Iris pigment epithelial cell (primary cell): Measurements from ENCODE around the gene PIAS1.
"Not testable (repeated sequence)": the region's sequence is repeated elsewhere in the genome, so short reads cannot be mapped to it uniquely, and the experiment has no call there.

ENCODE experiments used
- DNase-seq: peaks from one replicate; pipeline ENCODE4 v3.0.0-alpha.2; 2011; ENCODE audit warnings: low read depth

The PIAS1 gene

GRCh38 chr15:68183616-68184315, 129.7 kb downstream of the PIAS1 start:
- DNase-seq, result peak; percentile 74

DNA sequence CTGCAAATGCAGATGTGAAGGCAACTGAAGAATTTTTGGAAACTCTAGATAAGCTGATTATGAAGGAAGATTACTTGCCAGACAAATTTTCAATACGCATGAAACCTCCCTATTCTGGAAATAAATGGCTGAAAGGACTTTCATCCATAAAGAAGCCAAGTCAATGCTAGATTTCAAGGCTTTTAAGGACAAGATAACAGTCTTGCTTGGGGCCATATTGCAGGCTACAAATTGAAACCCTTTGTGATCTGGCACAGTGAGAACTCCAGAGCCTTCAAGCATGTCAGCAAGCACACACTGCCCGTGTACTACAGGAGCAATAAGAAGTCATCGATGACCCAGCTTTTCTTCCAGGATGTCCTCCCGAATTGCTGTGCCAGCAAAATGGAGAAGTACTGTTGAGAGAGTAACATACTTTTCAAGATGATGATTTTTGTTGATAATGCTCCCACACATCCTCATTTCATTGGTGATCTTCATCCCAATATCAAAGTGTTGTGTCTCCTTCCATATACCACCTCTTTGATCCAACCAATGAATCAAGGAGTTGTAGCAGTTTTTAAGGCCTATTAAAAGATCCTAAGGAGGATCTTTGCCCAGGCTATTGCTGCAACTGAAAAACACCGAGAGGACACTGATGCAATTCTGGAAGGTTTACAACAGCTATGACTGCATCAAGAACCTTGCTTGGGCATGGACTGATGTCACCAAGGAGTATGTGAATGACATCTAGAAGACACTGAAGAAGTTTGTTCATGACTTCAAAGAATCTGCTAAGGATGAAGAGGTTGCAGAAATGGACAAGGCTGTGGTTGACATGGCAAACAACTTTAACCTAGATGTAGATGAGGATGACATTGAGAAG, 130.7 kb downstream of the PIAS1 start:
- no peak for DNase-seq

GRCh38 chr15:68186671-68187397, 132.7 kb downstream of the PIAS1 start:
- peak; percentile 89 for DNase-seq

DNA sequence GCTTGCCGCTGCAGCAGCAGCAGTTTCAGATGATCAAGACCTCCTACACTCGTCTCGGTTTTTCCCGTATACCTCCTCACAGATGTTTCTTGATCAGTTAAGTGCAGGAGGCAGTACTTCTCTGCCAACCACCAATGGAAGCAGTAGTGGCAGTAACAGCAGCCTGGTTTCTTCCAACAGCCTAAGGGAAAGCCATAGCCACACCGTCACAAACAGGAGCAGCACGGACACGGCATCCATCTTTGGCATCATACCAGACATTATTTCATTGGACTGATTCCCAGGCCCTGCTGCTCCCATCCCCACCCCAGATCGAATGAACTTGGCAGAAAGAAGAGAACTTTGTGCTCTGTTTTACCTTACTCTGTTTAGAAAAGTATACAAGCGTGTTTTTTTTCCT, 133.4 kb downstream of the PIAS1 start:
- peak; percentile 87 for DNase-seq

DNA sequence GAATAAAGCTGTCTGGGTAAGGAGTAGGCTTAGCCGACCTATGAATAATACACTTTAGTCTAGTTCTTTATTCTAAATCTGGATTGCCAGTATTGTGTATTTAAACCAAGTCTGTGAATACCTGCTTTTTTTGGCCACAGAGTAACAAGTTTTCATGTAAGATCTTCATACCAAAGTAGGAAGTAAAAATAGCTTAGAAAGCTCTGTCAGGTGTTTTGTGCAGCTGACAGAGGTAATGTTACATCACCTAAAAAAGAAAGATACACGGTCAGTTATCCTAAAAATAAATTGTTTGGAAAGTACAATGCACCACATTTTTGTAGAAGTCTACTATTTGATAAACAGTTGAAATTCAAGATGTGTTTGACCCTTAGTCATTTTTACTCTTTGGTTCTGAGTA, 134.5 kb downstream of the PIAS1 start:
- DNase-seq, result no peak

DNA sequence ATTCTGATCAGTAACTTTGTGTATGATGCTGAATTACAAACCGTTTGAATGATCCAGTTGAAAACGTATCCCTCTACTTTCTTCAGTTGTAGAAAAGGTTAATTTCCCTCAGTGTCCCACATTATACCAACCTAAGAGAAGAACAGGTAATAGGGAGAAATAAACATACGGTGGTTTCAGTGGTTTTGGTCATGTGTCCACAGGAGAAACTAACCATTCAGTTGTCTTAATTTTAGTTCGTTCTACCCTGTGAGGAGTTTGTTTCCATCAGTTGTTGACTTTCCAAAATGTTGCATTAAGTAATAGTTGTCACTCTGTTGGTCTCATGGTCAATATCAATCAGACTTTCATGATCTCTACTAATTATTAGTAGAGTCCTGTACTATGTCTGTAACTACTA, 135.9 kb downstream of the PIAS1 start:
- no peak for DNase-seq

DNA sequence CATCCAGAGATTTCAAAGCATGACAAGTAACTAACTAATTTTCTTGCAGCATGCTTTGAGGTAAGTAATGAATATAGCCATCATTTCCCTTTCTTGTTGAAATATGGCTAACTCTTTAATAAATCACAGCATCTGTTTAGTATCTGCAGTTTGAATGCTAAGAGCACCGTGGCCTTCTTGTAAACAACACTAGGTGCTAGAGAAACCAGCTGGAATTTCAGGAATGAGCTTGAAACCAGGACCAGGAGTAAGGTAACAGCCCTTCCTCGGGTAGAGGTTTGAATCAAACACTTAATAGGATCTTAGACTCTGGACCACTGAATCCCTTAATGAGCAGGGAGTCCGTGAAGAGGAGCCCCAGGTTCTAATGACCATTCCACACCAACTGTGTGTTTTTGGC, 137.4 kb downstream of the PIAS1 start:
- no peak for DNase-seq

DNA sequence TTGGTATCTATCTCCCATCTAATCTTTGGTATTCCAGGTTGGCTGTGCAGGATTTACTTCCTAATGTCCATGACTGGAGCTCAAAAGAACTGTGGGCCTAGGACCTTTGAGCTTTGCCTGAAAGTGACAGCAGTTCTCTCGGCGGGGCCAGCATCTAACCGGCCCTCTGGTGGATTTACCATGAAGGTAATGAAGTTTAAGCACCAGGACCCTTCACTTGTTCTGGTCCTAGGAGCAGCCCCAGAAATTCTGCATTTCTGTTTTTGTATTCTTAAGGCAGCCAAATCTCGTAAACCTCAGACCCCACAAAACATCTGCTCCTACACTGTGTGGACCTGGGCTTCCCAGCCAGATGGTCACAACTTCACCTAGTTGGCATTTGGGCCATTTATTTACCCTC, 138.0 kb downstream of the PIAS1 start:
- DNase-seq, result no peak

DNA sequence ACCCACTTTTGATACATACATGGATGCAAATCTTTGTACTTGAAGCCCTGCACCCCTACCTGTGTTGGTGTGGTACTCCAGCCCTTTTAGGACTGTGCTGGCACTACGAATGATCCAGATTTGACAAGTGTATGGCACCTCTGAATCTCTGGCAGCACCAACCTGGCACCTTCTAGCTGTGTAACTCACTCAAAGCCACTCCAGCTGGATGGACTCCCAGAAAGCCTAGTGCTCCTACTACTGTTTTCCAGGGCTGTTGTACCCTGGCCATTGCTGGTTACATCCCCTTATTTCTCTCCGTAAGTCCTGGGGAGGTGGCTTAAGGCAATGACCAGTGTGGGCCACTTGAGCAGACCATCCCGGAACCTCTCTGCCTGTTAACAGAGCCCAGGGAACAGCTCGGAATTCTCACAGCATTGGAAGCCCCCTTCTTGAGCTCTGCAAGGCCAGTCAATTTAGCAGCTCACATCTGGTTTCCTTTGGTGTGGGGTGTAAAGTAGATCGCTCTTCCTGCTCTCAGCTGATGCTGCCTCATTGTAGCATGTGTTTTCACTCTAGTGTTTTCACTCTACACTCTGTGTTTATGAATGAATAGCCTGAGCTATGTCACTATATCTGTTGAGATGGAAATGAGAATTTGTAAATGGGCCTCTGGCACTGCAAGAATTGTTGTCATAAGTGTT, 138.8 kb downstream of the PIAS1 start:
- DNase-seq, result no peak

- DNase-seq, result no peak
These were observed 141.4 kb downstream of the PIAS1 start for GRCh38 chr15:68195336-68196112.

GRCh38 chr15:68196445-68197169, 142.5 kb downstream of the PIAS1 start:
- no peak for DNase-seq

GRCh38 chr15:68197170-68197492, 143.0 kb downstream of the PIAS1 start:
- no peak for DNase-seq

DNA sequence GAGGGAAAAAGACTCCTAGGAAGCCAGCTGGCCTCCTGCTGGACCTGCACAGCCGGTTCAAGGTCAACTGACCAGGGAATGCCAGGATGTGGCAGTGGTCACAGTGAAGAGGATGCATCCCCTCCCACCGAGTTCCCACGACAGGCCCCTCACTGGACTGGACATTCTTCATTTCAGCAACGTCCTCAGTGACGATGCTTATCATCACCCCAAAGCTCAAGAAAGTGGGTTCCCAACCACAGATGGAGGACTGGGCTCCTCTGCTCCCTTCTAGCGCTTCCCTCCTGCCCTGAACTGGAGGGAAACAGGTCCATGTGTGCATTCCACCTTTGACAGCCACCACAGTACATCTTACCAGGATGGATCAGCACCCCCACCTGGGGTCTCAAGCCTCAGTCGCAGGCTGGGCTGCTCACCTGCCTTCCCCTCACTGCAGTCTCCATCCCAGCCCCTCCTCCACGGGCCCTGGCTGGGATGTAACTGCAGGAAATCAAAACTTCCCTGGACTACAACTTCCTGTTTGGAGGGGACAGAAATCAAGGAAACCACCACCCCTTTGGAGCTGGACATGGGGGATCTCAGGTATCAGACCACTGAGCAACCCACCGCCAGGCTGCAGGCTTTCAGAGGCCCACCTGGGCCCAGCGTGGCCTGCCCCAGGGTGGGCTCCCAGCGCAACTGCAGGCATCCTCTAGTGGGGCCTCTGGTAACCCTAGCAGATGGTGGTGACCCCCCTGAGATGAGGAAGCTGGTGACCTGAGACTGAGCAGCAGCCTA, 143.7 kb downstream of the PIAS1 start:
- DNase-seq, result no peak

GRCh38 chr15:68199340-68199739, 145.2 kb downstream of the PIAS1 start:
- no peak for DNase-seq

GRCh38 chr15:68200016-68200861, 146.1 kb downstream of the PIAS1 start:
- DNase-seq, result no peak

DNA sequence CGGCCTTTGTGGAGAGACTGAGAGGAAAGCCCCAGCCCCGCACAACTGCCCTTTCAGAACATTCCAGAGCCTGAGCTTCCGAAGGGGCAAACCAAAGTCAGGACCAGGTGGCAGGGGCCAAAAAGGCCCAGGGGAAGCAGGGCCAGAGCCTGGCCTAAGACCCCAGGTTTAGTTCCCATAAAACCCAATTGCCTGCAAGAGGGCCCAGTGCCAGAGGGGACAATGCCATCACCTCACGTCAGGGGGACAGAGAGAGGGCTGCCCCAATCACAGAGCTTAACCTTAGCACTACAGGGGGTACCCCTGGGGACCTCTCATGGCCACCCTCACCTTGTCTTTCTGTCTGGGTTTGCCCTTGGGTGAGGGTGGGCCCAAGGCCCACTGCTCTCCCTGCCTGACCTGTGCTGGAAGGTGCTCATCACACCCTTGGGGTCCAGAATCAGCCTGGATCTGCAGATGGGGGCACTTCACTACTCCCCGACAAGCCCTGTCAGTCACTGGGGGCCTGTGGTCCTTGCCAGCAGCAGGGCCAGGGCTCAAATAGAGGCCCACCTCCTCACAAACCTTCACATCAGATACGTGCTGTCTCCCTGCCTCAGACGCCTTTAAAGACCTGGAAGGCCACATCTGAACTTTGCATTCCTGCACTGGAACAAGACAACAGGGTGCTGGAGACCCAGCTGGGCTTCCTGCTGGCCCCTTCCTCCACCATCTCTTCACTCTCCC, 147.2 kb downstream of the PIAS1 start:
- DNase-seq, result no peak

- DNase-seq, result no peak
These were observed 147.8 kb downstream of the PIAS1 start for GRCh38 chr15:68201879-68202261.

DNA sequence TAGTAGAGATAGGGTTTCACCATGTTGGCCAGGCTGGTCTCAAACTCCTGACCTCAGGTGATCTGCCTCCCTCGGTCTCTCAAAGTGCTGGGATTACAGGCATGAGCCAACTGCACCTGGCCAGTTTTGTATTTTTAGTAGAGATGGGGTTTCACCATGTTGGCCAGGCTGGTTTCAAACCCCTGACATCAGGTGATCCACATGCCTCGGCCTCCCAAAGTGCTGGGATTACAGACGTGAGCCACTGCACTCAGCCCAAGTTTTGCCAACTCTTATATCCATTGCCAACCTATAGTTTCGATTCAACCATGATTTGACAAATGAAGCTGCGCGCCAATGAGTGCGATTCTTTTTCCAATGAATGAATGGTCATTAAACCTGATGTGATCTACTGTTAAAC, 148.9 kb downstream of the PIAS1 start:
- DNase-seq, result not testable (repeated sequence)

GRCh38 chr15:68203486-68203885, 149.4 kb downstream of the PIAS1 start:
- no peak for DNase-seq
